Measurements from ENCODE around the gene CYP4X1.
"Not testable (repeated sequence)": the region's sequence is repeated elsewhere in the genome, so short reads cannot be mapped to it uniquely, and the experiment has no call there.

CYP4X1 gene

GRCh38 chr1:47023268-47024140 lies at the start of gene CYP4X1:
CYP4X1 (plus strand) TSS chr1:47023669; CDS start chr1:47023818, 149 bp downstream.
- Mint-ChIP-seq H3K27me3 (ENCODE audit: low read depth, poor library complexity) (peaks cover 54% of the 10 kb centered on the region), H3K9me3 (peaks cover 4% of the 10 kb centered on the region), H3K27ac (no peak within 1 kb of the TSS), H3K4me3 (peak within 1 kb of the TSS; percentile 76), H3K36me3 (ENCODE audit: low read depth) (no peaks in the 10 kb centered on the region), H3K4me1 (peaks cover 14% of the 10 kb centered on the region)
- TF ChIP-seq CTCF (IDR thresholded peaks at IDR 0.05) = no peak
- DNase-seq = peak; percentile 56

GRCh38 chr1:46983166-46983829 lies 40.2 kb upstream of the CYP4X1 start:
- Mint-ChIP-seq H3K4me1 (peaks cover 18% of the 10 kb centered on the region), H3K36me3 (ENCODE audit: low read depth) (no peaks in the 10 kb centered on the region), H3K27me3 (ENCODE audit: low read depth, poor library complexity) (peaks cover 7% of the 10 kb centered on the region), H3K27ac (no peak overlapping the region), H3K9me3 (peaks cover 34% of the 10 kb centered on the region), H3K4me3 (no peak overlapping the region)
- TF ChIP-seq CTCF (IDR thresholded peaks at IDR 0.05) = no peak
- DNase-seq = no peak

- Mint-ChIP-seq H3K4me3 (no peak overlapping the region), H3K4me1 (peaks cover 18% of the 10 kb centered on the region), H3K27ac (no peak overlapping the region), H3K36me3 (ENCODE audit: low read depth) (no peaks in the 10 kb centered on the region), H3K9me3 (peaks cover 27% of the 10 kb centered on the region), H3K27me3 (ENCODE audit: low read depth, poor library complexity) (peaks cover 10% of the 10 kb centered on the region)
- TF ChIP-seq CTCF (IDR thresholded peaks at IDR 0.05) = no peak
- no peak for DNase-seq
Observed at GRCh38 chr1:46983830-46984586, 39.5 kb upstream of the CYP4X1 start.

- H3K9me3 Mint-ChIP-seq; H3K4me1 Mint-ChIP-seq; DNase-seq; H3K36me3 Mint-ChIP-seq (ENCODE audit: low read depth); H3K27me3 Mint-ChIP-seq (ENCODE audit: low read depth, poor library complexity); H3K4me3 Mint-ChIP-seq; H3K27ac Mint-ChIP-seq: not testable (repeated sequence)
Observed at GRCh38 chr1:46990541-46990940, 32.9 kb upstream of the CYP4X1 start.

- Mint-ChIP-seq H3K4me1 (no peaks in the 10 kb centered on the region), H3K4me3 (no peak overlapping the region), H3K36me3 (ENCODE audit: low read depth) (no peaks in the 10 kb centered on the region), H3K9me3 (peaks cover 6% of the 10 kb centered on the region), H3K27ac (peak overlapping the region; percentile 67), H3K27me3 (ENCODE audit: low read depth, poor library complexity) (peaks cover 14% of the 10 kb centered on the region)
- no peak for TF ChIP-seq CTCF (IDR thresholded peaks at IDR 0.05)
- DNase-seq = no peak
Observed at GRCh38 chr1:46991083-46991923, 32.2 kb upstream of the CYP4X1 start.
